A673 (cell line): ENCODE measurements around the gene ADCY10.

Experiments
- EZH2 ChIP-seq: fragments of 200-600 bp; sonication (generic); IDR thresholded peaks from 2 replicates; pipeline ENCODE4 v1.6.1; 2017; ENCODE audit warnings: borderline replicate concordance, low read depth, mild to moderate bottlenecking, mixed read lengths, antibody characterized with exemption, low read length; ENCODE audit not compliant: poor library complexity, severe bottlenecking
- TF ChIP-seq, protein P1 (sequence below): fragments of 300-800, 200-600 bp; sonication (generic); conservative IDR thresholded peaks from 2 replicates; pipeline ENCODE4 v1.5.1; 2017; ENCODE audit warnings: low read depth, mild to moderate bottlenecking, antibody characterized with exemption, low read length, moderate library complexity, mixed read lengths

GRCh38 chr1:167800251-167800650, 113.7 kb downstream of the ADCY10 start:
- TF ChIP-seq, protein P1, sequence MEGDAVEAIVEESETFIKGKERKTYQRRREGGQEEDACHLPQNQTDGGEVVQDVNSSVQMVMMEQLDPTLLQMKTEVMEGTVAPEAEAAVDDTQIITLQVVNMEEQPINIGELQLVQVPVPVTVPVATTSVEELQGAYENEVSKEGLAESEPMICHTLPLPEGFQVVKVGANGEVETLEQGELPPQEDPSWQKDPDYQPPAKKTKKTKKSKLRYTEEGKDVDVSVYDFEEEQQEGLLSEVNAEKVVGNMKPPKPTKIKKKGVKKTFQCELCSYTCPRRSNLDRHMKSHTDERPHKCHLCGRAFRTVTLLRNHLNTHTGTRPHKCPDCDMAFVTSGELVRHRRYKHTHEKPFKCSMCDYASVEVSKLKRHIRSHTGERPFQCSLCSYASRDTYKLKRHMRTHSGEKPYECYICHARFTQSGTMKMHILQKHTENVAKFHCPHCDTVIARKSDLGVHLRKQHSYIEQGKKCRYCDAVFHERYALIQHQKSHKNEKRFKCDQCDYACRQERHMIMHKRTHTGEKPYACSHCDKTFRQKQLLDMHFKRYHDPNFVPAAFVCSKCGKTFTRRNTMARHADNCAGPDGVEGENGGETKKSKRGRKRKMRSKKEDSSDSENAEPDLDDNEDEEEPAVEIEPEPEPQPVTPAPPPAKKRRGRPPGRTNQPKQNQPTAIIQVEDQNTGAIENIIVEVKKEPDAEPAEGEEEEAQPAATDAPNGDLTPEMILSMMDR, result no peak
- no peak for TF ChIP-seq EZH2
